ENCODE measurements around the gene SIM2.

Gene SIM2

DNA sequence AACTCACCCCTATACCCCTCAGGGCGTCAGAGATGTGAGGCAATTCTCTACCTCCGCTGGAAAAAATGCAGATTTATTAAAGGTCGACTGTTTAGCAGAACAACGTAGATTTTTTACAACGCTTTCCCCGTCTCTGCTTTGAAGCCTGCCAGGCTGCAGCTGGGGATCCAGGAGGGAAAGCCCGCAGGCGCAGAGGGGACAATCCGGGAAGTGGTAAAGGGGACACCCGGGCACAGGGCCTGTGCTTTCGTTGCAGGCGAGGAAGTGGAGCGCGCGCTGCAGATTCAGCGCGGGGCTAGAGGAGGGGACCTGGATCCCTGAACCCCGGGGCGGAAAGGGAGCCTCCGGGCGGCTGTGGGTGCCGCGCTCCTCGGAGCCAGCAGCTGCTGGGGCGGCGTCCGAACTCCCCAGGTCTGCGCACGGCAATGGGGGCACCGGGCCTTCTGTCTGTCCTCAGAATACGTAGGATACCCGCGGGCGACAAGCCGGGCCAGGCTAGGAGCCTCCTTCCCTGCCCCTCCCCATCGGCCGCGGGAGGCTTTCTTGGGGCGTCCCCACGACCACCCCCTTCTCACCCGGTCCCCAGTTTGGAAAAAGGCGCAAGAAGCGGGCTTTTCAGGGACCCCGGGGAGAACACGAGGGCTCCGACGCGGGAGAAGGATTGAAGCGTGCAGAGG lies 5.5 kb downstream of the SIM2 start:
- CTCF ChIA-PET, result interaction anchor here (1.1 to 1.2 kb wide), 2 partner anchors 9 to 74 kb away, joined by 3 read pairs; no protein-coding TSS in a partner anchor
- POLR2A ChIA-PET, result no interaction called here
- H3K4me3 ChIP-seq (ENCODE audit: low read depth, low read length), result no peak overlapping the region
- no peak for TF ChIP-seq CTCF (IDR thresholded peaks at IDR 0.05; ENCODE audit: insufficient read depth, low read length, missing control alignments)
- DNase-seq (ENCODE audit: low read depth, low spot score), result no peak

DNA sequence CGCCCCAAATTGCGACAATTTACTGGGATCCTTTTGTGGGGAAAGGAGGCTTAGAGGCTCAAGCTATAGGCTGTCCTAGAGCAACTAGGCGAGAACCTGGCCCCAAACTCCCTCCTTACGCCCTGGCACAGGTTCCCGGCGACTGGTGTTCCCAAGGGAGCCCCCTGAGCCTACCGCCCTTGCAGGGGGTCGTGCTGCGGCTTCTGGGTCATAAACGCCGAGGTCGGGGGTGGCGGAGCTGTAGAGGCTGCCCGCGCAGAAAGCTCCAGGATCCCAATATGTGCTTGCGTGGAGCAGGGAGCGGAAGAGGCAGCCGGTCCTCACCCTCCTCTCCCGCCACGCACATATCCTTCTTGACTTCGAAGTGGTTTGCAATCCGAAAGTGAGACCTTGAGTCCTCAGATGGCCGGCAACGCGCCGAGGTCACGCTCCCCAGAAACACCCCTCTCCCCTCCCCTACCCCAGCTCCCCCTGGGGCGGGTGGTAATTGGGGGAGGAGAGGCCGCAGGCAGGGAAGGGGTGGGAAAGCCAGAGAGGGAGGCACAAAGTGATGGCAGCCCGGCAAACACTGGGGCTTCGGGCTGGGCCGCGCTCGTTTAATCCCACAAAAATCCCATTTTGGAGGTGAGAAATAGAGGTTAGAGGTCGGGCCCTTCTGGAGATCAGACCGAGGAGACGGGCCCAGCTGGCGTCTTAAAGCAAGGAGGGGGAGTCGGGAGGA lies 6.2 kb downstream of the SIM2 start:
- CTCF ChIA-PET, result interaction anchor here (1.0 to 1.1 kb wide), 2 partner anchors 75 to 212 kb away, joined by 3 to 4 read pairs; no protein-coding TSS in a partner anchor
- TF ChIP-seq CTCF (IDR thresholded peaks at IDR 0.05; ENCODE audit: insufficient read depth, low read length, missing control alignments), result no peak
- no peak for DNase-seq (ENCODE audit: low read depth, low spot score)
- POLR2A ChIA-PET, result no interaction called here
- H3K4me3 ChIP-seq (ENCODE audit: low read depth, low read length), result no peak overlapping the region

GRCh38 chr21:36705679-36706481 lies 7.0 kb downstream of the SIM2 start:
- H3K4me3 ChIP-seq (ENCODE audit: low read depth, low read length), result no peak overlapping the region
- CTCF ChIA-PET, result interaction anchor here (1.0 to 1.1 kb wide), 2 partner anchors 75 to 211 kb away, joined by 3 to 4 read pairs; no protein-coding TSS in a partner anchor

GRCh38 chr21:36706482-36706852 lies 7.6 kb downstream of the SIM2 start:
- ChIA-PET POLR2A (no interaction called here), CTCF (no interaction called here)
- no peak for TF ChIP-seq CTCF (IDR thresholded peaks at IDR 0.05; ENCODE audit: insufficient read depth, low read length, missing control alignments)
- no peak for DNase-seq (ENCODE audit: low read depth, low spot score)
- H3K4me3 ChIP-seq (ENCODE audit: low read depth, low read length), result no peak overlapping the region

More at GRCh38 chr21:36705679-36706481, 7.0 kb downstream of the SIM2 start:
- POLR2A ChIA-PET, result no interaction called here
- DNase-seq (ENCODE audit: low read depth, low spot score), result no peak
- TF ChIP-seq CTCF (IDR thresholded peaks at IDR 0.05; ENCODE audit: insufficient read depth, low read length, missing control alignments), result peak; percentile 9

- no peak overlapping the region for H3K4me3 ChIP-seq (ENCODE audit: low read depth, low read length)
- POLR2A ChIA-PET, result no interaction called here
Measured at GRCh38 chr21:36706951-36707762, 8.2 kb downstream of the SIM2 start.

More at GRCh38 chr21:36706951-36707762, 8.2 kb downstream of the SIM2 start:
- TF ChIP-seq CTCF (IDR thresholded peaks at IDR 0.05; ENCODE audit: insufficient read depth, low read length, missing control alignments), result peak; percentile 5
- CTCF ChIA-PET, result no interaction called here
- DNase-seq (ENCODE audit: low read depth, low spot score), result no peak
